Renal cortex interstitium (tissue), 11 donors: Measurements from ENCODE around the gene PLD6. TPM values are rescaled to one million over a fixed set of nuclear protein-coding genes. Genes with fewer than 3 reads are reported as not detected.
"Not testable (repeated sequence)": the region's sequence is repeated elsewhere in the genome, so short reads cannot be mapped to it uniquely, and the experiment has no call there.

Source experiments
- DNase-seq, 11 donors: peaks; one replicate each; pipeline ENCODE4 v3.0.0-alpha.2; 2013; ENCODE audit warnings: low read depth in 9 of 11, low spot score in 4 of 11; ENCODE audit errors: extremely low read depth in 1 of 11
- polyA plus RNA-seq, 3 donors: library from polyadenylated mRNA; unstranded; fragments of 120-200 nt; gene quantifications; one replicate each; pipeline ENCODE4 v1.2.1, GENCODE V29; 2013; ENCODE audit not compliant: insufficient read length in 3 of 3

PLD6 gene
- polyA plus RNA-seq, 3 donors = 3.4 to 5.2 (median 4.0) TPM

DNA sequence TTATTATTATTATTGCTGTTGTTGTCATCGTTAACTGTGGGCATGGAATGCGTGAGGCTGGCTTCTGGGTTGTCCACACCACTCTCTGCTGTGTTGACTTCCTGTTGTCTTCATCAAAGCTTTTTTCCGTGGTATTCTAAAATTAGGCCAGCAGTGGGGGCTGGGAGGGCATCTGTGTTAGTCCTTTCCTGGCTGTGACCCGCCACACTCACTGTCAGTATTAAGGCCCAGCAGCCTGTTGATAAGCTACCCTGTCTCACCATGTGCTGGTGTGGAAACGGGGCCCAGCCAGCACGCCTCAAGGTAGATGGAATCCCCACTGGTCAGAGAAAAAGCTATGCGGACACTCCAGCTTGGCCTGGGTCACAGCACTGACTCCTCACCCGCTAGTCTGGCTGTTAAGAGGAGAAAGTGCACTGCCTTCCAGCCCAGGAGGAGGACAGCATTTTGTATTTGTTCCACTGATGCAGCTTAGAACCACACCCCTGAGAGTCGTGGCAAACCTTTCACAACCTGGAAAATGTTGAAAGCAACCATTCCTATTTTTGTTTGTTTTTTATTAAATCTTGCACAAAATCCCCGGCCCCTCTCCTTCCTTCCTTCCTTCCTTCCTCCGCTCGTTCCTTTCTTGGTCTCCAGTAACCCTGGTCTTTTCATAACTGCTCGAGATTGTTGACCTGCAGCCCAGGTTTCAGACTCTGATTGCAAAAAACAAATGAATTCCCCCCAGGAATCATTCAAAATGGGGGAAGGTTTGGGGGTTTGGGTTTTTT lies 21.0 kb downstream of the PLD6 start:
- not testable (repeated sequence) for DNase-seq

DNA sequence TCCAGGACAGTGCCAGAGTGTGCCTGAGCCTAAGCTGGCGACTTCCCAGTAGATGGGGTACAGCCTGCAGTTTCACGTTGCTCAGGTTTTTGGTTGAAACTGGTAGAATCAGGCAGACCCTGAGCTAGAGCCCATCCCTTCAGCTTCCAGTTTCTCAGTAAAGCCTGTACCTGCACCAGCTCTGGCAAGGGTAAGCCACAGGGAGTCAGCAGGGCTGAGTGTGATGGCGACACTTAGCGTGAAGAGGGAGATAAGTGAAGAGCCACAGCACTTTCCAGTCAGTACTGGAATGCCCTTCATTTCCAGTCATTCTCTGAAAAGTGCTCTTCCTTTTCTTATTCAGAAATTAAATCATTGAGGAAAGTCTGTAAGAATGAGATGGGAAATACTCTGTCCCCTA lies 22.4 kb downstream of the PLD6 start:
- no peak for DNase-seq

DNA sequence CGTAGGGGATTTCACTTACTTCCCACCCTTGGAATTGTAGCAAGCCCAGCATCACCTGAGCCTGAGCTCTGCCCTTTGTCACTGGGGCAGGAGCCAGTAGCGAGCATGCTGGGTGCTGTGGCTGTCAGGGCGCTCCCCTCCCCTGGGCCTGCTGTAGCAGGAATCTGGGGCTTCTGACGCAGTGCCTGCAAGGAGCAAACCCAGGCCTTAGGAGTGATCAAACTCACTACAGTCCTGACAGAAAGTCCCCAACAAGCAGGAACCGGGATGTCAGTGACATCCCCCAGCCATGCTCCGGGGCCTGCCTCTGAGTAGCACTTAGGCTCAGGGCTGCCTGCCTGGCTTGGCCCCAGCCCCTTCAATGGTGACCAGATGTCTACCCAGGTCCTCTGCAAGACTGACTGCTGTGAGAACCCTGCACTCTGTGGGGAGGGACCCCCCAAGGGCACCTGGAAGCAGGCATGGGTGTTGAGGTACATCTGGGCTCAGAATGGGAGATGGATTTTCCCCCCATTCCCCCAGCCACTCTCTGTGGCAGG lies 23.5 kb downstream of the PLD6 start:
- DNase-seq = no peak

DNA sequence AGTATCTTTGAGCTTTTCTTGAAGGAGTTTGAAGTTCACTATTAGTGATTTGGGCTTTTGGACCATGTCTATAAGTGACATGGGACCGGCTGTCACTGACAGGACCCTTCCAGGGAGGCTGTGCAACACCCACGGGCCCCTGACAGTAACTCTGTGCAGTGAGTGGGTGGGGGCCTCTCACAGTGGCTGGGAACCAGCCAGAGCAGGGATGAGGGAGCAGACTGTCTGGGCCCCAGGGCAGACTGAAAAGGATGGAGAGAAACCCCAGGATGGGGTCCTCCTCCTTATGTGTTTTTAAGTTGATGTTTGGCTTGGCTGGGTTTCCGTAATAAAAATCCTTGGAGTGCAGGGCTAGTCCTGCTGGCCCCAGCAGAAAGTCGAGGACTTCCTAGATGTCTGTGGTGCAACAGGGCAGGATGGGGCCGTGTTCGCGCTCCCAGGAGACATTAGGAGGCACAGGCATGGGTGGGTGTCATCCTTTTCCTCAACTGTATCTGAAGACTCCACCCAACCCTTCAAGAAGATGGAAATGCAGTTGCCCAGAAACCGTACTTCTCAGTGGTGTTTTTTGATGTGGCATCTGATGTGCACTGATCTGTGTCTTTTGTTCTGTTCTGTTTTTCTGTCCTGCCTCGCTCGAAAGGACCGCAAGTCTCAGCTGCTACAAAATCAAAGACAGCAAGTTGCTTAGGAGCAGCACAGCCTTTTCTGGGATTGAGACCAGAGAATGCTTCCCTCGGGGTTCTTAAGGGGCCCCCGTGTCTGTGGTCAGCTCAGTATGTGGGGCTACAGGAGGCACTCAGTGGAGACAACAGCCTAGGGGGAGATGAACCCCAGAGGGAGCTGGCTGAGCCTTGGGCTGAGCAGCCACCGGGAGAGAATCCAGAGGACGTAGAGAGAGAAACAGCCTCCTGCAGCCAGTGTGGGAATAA lies 24.2 kb downstream of the PLD6 start:
- DNase-seq = no peak

DNA sequence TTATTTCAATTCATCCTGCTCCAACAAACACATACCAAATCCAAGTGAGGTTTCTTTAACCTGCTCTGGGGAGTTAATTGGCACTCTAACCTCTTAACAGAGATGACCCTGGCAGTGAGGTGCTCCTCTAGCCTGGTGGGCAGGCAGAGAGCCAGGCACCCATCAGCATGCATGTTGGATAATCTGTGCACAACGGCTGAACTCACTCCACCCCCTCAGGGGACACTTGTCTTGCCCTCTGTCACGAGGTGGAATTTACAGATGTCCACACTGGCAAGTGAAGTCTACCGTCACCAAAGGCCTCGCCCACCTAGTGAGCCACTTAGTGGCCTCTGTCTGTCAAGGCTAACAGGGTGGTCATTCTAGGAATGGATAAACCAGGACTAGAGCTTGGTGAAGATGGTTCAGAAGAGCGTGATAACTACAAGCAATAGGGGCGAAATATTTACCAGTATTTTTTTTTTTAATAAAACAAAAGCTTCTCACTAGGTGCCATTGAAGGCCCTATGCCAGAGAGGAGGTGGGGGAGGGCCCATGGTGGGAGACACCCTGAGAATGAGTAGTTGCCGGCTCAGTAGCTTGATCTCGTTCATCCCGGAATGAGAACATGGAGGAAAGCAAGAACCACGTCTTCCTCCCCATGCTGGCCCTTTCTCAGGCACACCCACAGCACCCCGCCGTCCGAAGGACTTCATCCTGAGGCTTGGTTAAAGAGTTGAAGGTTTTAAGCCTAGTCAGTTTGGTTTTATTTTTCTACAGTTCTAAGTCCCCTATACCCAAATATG lies 25.2 kb downstream of the PLD6 start:
- DNase-seq = no peak

DNA sequence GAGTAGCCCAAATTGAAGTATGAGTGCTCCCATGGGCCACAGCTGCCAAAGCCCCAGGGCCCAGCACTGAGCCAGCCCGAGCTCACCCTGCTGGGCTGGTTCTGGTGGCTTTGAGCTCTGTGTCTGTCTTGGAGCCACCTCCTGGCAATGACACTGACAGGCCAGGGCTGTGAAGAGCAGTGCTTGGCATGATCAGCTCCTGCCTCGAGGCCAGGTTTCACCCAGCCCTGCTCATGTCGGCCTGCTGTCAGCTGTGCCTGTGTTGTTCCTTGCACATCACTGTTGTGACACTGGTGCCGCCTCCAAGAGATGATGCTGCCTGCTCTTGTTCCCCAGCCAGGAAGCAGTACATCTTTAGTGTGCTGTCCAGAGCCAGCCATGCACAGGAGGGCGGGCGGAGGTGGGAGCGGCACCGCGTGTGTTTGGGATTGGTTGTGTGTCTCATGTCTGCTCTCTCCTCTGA lies 26.0 kb downstream of the PLD6 start:
- DNase-seq = no peak

DNA sequence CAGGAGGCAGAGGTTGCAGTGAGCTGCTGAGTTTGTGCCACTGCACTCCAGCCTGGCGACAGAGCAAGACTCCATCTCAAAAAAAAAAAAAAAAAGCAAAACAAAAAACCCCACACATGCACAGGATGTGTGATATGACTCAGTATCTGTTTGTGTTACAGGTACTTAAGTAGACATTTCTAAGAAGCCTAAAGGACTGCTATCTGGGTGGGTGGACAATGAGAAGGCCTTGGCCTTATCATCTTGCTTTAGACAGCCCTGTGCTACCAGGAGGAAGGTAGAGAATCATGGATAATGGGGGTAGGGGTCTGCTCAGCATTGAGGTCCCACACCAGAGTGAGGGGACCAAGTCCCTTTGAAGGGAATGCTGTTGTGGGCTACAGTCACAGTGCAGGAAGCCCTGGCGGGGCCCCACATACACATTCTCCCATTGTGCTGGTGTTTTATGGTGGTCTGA lies 26.7 kb downstream of the PLD6 start:
- no peak for DNase-seq

DNA sequence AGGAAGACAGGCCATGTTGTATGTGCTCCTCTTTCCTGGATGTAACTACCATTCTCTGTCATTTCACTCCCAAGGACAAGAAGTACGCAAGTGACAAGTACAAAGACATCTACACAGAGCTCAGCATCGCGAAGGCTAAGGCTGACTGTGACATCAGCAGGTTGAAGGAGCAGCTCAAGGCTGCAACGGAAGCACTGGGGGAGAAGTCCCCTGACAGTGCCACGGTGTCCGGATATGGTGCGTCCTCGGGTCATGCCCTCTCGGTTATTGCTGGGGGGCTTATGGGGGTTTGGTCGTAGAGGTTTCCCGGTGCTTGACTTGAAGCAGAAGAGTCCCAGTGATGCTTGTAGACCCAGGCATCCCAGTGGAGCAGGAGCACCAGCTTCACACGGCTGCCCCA lies 29.0 kb downstream of the PLD6 start:
- DNase-seq = no peak

DNA sequence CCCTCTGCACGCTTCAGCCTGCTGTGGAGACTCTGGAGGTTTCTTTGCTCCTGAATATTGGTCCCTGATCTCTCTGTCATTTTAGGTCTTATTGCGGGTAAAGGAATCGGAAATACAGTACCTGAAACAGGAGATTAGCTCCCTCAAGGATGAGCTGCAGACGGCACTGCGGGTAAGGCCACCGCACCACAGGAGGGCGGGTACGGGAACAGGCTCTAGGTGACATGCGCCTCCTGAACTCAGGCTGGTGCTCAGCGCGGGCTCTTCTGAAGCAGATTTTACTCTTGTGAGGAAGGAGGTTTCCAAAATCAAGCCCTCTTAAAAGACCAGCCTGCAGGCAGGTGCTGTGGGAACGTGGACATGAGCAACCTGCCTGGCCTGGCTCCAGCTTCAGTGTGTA lies 29.8 kb downstream of the PLD6 start:
- no peak for DNase-seq

DNA sequence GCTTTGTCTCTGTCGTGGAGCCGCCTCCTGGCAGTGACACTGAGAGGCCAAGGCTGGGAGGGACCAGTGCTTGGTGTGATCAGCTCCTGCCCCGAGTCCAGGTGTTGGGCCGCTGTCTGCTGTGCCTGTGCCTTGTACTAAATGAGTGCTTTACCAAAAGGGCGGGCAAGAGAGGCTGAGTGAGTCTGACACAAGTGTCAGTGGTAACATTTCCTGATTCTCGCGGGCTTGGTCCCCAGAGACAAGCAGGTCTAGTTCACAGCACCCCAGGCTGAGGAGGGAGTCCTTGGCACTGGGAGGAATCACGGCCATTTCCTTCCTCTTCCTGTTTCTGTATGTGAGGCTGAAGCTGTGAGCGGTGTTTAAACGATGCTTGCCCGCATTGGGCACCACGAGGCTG lies 30.2 kb downstream of the PLD6 start:
- DNase-seq = no peak

DNA sequence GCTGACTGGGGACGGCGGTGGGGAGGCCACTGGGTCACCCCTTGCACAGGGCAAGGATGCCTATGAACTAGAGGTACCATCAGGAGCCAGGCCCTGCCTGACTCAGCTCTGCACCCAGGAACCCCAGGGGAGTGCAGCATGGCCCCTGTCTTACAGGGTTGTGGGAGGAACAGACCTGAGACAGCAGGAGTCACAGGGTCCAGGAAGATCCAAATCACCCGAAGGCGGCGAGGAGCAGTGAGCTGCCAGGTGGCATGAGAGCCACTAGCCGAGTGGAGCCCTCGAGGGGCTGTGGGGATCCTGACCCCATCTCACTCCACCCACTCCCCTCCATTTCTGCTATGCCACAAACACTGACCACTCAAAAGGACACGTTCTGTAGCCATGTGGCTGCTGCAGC lies 30.8 kb downstream of the PLD6 start:
- no peak for DNase-seq

DNA sequence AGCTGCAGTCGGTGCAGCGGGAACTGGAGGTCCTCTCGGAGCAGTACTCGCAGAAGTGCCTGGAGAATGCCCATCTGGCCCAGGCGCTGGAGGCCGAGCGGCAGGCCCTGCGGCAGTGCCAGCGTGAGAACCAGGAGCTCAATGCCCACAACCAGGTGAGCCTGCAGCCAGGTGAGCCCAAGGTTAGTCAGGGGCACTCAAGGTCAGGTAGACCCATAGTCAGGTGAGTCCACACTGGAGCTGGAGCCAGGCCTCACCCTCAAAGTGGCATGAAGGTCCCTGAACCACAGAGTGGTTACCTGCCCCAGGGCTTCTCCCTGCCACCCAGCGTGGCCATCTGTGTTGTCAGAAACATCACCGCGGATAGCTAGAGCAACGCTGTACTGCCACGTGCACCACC lies 32.2 kb downstream of the PLD6 start:
- DNase-seq = no peak

DNA sequence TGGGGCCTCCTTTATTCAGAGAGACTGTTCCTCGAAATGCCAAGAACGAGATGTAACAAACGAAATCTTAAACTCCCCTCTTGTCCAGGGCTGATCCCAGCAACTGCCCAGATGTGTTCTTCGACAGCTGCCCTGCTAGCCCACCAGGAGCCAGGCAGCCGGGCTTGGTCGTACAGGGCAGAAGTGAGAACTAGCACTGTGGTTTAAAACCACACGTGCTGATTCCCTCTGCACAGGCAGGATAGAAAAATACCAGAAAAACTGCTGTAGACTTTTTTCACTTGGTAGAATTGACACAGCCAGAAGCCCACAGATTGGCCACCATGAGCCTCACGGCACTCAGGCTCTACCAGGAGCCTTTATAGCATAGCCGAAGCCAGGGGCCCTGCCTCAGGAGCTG lies 33.1 kb downstream of the PLD6 start:
- no peak for DNase-seq

DNA sequence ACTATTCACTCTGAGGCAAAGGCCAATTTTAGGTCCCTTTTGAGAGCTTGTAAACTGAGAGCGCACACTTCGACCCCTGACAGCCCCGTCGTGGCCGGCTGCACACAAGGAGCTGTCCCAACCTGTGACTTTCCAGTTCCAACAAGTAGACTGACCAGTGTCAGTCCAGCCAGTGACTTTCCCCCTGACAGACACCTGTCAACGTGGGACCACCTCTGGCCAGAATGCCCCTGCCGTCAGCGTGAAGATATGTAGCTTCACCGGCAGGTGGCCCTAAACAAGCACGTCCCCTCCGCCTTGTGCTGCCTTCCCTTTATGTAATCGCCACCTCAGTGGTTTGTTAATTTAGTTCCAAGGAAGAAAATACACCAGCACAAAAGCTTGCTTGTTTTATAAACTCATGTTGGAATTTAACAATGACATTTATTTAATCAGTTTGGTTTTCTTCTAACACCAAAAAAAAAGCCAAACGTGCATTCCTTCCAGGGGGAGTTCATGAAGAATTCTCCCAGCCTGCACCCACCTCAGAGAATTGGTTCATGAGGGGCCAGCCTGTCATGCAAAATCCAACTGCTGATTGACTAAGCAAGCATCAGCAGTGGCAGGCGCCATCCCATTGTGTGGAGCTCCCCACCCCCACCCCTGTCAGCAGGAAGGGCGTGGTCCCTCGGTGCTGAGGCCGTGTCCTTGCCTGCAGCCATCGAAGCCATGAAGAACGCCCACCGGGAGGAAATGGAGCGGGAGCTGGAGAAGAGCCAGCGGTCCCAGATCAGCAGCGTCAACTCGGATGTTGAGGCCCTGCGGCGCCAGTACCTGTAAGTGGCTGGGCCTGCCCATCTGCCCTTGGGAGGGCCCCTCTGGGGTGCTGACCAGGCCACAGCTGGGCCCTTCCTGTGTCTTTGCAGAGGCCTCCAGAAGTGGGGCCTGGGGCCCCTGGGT lies 33.9 kb downstream of the PLD6 start:
- DNase-seq = no peak

DNA sequence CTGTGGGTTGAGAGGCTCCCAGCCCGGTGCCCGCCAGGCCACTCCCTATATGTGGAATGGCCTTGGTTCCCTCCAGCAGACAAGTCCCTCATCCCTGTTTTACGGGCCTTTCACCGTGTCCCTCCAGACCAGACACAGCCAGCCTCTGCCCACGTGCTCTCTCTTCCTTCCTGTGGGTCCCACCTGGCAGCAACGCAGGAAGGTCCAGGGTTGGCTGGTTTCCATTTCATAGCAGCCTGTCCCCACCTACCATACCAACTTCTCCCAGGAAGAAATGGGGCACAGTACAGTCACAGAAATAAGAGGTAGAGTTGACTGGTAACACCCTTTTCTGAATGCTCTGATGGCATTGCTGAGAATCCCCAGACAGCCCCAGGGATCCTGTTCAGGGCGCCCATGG lies 34.9 kb downstream of the PLD6 start:
- DNase-seq = no peak

DNA sequence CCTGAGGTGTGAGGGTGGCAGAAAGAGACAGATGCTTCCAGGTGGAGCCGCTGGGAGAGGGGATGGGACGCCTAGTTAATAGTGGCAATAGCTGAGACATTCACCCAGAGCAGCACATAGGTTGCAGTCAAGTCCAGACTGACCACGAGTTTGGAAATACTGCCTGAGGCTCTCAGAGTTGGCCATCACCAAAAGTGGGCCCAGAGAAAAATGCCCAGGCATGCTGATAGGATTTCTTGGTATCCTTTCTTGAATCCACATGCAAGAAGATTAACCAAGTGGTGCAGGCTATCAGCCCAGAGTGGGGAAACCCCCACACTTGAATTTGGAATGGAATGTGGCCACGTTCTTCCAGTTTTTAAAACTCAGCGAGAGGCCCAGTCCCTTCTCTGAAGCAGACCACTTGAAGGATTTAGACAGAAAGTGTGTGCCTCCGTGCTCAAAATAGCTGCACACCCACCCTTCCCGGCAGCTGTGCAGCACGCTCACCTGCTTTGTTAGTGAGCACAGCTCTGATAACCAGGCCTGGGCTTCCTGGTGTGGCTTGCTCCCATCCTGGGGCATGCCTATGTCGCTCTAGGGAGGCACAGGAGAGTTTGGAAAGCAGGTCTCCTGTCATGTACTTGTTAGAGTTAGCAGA lies 35.7 kb downstream of the PLD6 start:
- no peak for DNase-seq

DNA sequence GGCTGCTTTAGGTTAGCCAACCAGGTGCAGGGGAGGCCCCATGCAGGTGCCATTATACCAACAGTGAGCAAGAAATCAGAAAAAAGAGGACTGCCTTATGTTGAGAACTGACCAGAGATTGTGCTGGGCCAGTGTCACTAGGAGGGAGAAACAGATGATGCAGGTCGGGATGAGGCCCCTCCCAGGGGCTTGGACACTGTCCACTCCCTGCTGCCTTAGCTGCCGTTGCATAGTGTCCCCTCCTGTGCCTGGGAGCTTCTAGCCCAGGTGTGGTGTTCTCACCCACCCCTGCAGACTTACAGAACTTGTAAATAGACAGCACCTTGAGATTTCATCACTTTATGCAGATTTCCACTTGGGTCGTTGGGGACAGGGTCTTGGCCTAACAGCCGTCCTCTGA lies 36.7 kb downstream of the PLD6 start:
- DNase-seq = no peak

DNA sequence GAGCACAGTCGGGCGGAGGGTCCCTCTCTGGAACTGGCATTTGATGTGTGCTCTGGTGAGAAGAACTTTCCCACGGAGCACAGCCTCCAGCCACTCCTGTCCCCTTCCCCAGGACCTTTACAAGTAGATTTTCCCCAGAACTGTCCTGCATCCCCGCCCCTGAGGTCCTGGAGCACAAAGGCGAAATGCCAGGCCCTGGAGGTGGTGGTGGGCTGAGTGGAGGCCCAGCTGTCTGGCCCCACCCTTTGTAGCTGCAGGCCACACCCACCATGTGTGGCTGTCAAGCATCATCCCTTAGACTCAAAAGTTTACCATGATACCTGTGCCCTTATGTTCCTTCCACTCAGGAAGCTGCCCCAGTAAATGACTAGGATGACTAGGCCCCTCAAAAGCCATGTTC lies 37.7 kb downstream of the PLD6 start:
- DNase-seq = no peak
